H9 (cell line): ENCODE data around the gene CTPS2. TPM values are rescaled to one million over a fixed set of nuclear protein-coding genes. Genes with fewer than 3 reads are reported as not detected.
A peak's percentile ranks its signal among the peaks of the same experiment; 100 is the strongest.

Experiments used
- DNase-seq: peaks from one replicate; pipeline ENCODE4 v3.0.0-alpha.2; 2017
- H2AFZ ChIP-seq: one replicate; pipeline ENCODE4 v1.6.1; 2013; ENCODE audit warnings: mild to moderate bottlenecking, low read length, control low read depth, moderate library complexity
- H2AK5ac ChIP-seq: 2 replicates; pipeline ENCODE4 v1.6.1; 2013; ENCODE audit warnings: low read length, control low read depth, mixed read lengths; ENCODE audit not compliant: insufficient read length
- H2BK120ac ChIP-seq: one replicate; pipeline ENCODE4 v1.6.1; 2013; ENCODE audit warnings: low read depth, mild to moderate bottlenecking, low read length, control low read depth, inconsistent platforms; ENCODE audit not compliant: poor library complexity, severe bottlenecking
- H2BK12ac ChIP-seq: 2 replicates; pipeline ENCODE4 v1.6.1; 2013; ENCODE audit warnings: low read length, control low read depth, mixed read lengths, low read depth; ENCODE audit not compliant: insufficient read length
- H2BK15ac ChIP-seq: 2 replicates; pipeline ENCODE4 v1.6.1; 2013; ENCODE audit warnings: low read depth, low read length, control low read depth
- H2BK20ac ChIP-seq: one replicate; pipeline ENCODE4 v1.6.1; 2013; ENCODE audit warnings: low read depth, mild to moderate bottlenecking, low read length, control low read depth, inconsistent platforms; ENCODE audit not compliant: poor library complexity, severe bottlenecking
- H2BK5ac ChIP-seq: 2 replicates; pipeline ENCODE4 v1.6.1; 2013; ENCODE audit warnings: low read length, control low read depth, mixed read lengths; ENCODE audit not compliant: insufficient read length
- H3K14ac ChIP-seq: 2 replicates; pipeline ENCODE4 v1.6.1; 2013; ENCODE audit warnings: low read length, control low read depth; ENCODE audit not compliant: insufficient read depth
- H3K18ac ChIP-seq: 2 replicates; pipeline ENCODE4 v1.6.1; 2013; ENCODE audit warnings: low read depth, mild to moderate bottlenecking, mixed read lengths, low read length, control low read depth; ENCODE audit not compliant: insufficient read length
- H3K23ac ChIP-seq: 2 replicates; pipeline ENCODE4 v1.6.1; 2013; ENCODE audit warnings: low read length, control low read depth, mixed read lengths, low read depth; ENCODE audit not compliant: insufficient read length
- H3K23me2 ChIP-seq: 2 replicates; pipeline ENCODE4 v1.6.1; 2013; ENCODE audit warnings: low read depth, mild to moderate bottlenecking, mixed read lengths, low read length, control low read depth; ENCODE audit not compliant: insufficient read length, poor library complexity, severe bottlenecking
- H3K27ac ChIP-seq: 2 replicates; pipeline ENCODE4 v1.5.1; 2013; ENCODE audit warnings: low read length, control low read depth, mixed read lengths, low read depth; ENCODE audit not compliant: insufficient read length
- H3K27me3 ChIP-seq: 2 replicates; pipeline ENCODE4 v1.6.1; 2013; ENCODE audit warnings: low read length, control low read depth, inconsistent platforms; ENCODE audit not compliant: insufficient read depth
- H3K4ac ChIP-seq: 2 replicates; pipeline ENCODE4 v1.6.1; 2013; ENCODE audit warnings: low read depth, mild to moderate bottlenecking, control low read depth, inconsistent platforms, low read length, moderate library complexity
- H3K4me1 ChIP-seq: 2 replicates; pipeline ENCODE4 v1.6.1; 2013; ENCODE audit warnings: low read length, control low read depth, inconsistent platforms; ENCODE audit not compliant: insufficient read depth
- H3K4me2 ChIP-seq: 2 replicates; pipeline ENCODE4 v1.6.1; 2013; ENCODE audit warnings: low read length, control low read depth, mixed read lengths; ENCODE audit not compliant: insufficient read length, insufficient read depth
- H3K56ac ChIP-seq: 2 replicates; pipeline ENCODE4 v1.6.1; 2013; ENCODE audit warnings: low read depth, mild to moderate bottlenecking, mixed read lengths, low read length, control low read depth; ENCODE audit not compliant: insufficient read length
- H3K79me1 ChIP-seq: 2 replicates; pipeline ENCODE4 v1.6.1; 2013; ENCODE audit warnings: low read depth, mild to moderate bottlenecking, moderate library complexity, low read length, control low read depth, inconsistent platforms; ENCODE audit not compliant: insufficient read depth, poor library complexity, severe bottlenecking
- H3K79me2 ChIP-seq: 2 replicates; pipeline ENCODE4 v1.6.1; 2013; ENCODE audit warnings: low read length, control low read depth, inconsistent platforms; ENCODE audit not compliant: insufficient read depth
- H3K9ac ChIP-seq: 2 replicates; pipeline ENCODE4 v1.6.1; 2013; ENCODE audit warnings: low read length, control low read depth, mixed read lengths; ENCODE audit not compliant: insufficient read length; ENCODE audit errors: extremely low read depth
- H3K9me3 ChIP-seq: one replicate; pipeline ENCODE4 v1.6.1; 2013; ENCODE audit warnings: low read depth, low read length, inconsistent platforms; ENCODE audit not compliant: control insufficient read depth
- H3T11ph ChIP-seq: one replicate; pipeline ENCODE4 v1.6.1; 2013; ENCODE audit warnings: mild to moderate bottlenecking, low read length, control low read depth, inconsistent platforms
- H4K20me1 ChIP-seq: one replicate; pipeline ENCODE4 v1.6.1; 2013; ENCODE audit not compliant: control insufficient read depth, insufficient read length, insufficient read depth
- H4K5ac ChIP-seq: 2 replicates; pipeline ENCODE4 v1.6.1; 2013; ENCODE audit warnings: low read depth, mild to moderate bottlenecking, mixed read lengths, low read length, control low read depth; ENCODE audit not compliant: insufficient read length
- H4K8ac ChIP-seq: replicated peaks from 2 replicates; pipeline ENCODE4 v1.6.1; 2013; ENCODE audit warnings: low read length, control low read depth, mixed read lengths, low read depth; ENCODE audit not compliant: insufficient read length
- H4K91ac ChIP-seq: 2 replicates; pipeline ENCODE4 v1.6.1; 2013; ENCODE audit warnings: low read depth, mild to moderate bottlenecking, moderate library complexity, mixed read lengths, low read length, control low read depth; ENCODE audit not compliant: insufficient read length
- H3K27ac Mint-ChIP-seq, 3 experiments: 2 replicates in 2 of 3; 3 replicates in 1 of 3; pipeline ENCODE4 v1.8.0; 2020 to 2021; ENCODE audit warnings: mixed read lengths in 3 of 3, mild to moderate bottlenecking in 1 of 3, moderate library complexity in 1 of 3
- H3K27me3 Mint-ChIP-seq: 2 replicates; pipeline ENCODE4 v1.8.0; 2021; ENCODE audit warnings: low read depth, mild to moderate bottlenecking, moderate library complexity, mixed read lengths
- H3K36me3 Mint-ChIP-seq, 3 experiments: 2 replicates in 2 of 3; 3 replicates in 1 of 3; pipeline ENCODE4 v1.8.0; 2020 to 2021; ENCODE audit warnings: low read depth in 3 of 3, mixed read lengths in 3 of 3; ENCODE audit not compliant: insufficient read depth in 1 of 3
- H3K4me1 Mint-ChIP-seq, 2 experiments: 2 replicates each; pipeline ENCODE4 v1.8.0; 2020; ENCODE audit warnings: mixed read lengths in 2 of 2
- H3K4me3 Mint-ChIP-seq, 2 experiments: 2 replicates in 1 of 2; 3 replicates in 1 of 2; pipeline ENCODE4 v1.8.0; 2020 to 2021; ENCODE audit warnings: mild to moderate bottlenecking in 2 of 2, mixed read lengths in 2 of 2, moderate library complexity in 1 of 2
- H3K9me3 Mint-ChIP-seq, 2 experiments: 2 replicates in 1 of 2; 3 replicates in 1 of 2; pipeline ENCODE4 v1.8.0; 2020; ENCODE audit warnings: mild to moderate bottlenecking in 2 of 2, mixed read lengths in 2 of 2, moderate library complexity in 1 of 2
- CTCF ChIP-seq: fragments of 200-600 bp; sonication (generic); conservative IDR thresholded peaks from 3 replicates; pipeline ENCODE4 v1.8.0; 2021; ENCODE audit warnings: antibody characterized with exemption, mild to moderate bottlenecking
- WGBS: extraction: QIAGEN DNeasy Blood & Tissue Kit; methylation state at CpG from one replicate; pipeline ENCODE4 v1.1.7; 2013; ENCODE audit warnings: missing lambda C conversion rate, low lambda C conversion rate, mixed read lengths; ENCODE audit not compliant: insufficient read length; ENCODE audit errors: extremely low coverage; 5-methylcytosine and 5-hydroxymethylcytosine counted together
- total RNA-seq: library from RNA; stranded (reverse); gene quantifications from 2 replicates; pipeline ENCODE4 v1.2.1, GENCODE V29; 2021

The CTPS2 gene
- total RNA-seq, 1 experiment from 2014 or later, result 69.7 TPM

- H3K14ac ChIP-seq, result no peak overlapping the region
- no peak overlapping the region for H4K8ac ChIP-seq
- no peak overlapping the region for H3K18ac ChIP-seq
- no peak overlapping the region for H2AFZ ChIP-seq
- TF ChIP-seq CTCF, result no peak
- H3K27ac ChIP-seq, result no peak overlapping the region
- no peak for DNase-seq
- H3K36me3 Mint-ChIP-seq, result peaks cover 14 to 24% (median 17%) of the 10 kb centered on the region in 3 experiments
- H3K4me1 Mint-ChIP-seq, result peaks cover 13 to 28% of the 10 kb centered on the region in 2 experiments
- 0 out of 2 replicates have a peak, but pooled peaks cover 4% of the 10 kb centered on the region for H3K4me1 ChIP-seq
- H4K5ac ChIP-seq, result no peak overlapping the region
- no peak overlapping the region for H3K56ac ChIP-seq
- no peak overlapping the region for H4K91ac ChIP-seq
- H3K4me3 Mint-ChIP-seq, result no peak overlapping the region
- no peaks in the 10 kb centered on the region for H3K23me2 ChIP-seq
- peaks cover 4% of the 10 kb centered on the region in 2 experiments; a peak in 2 of 5 replicates for H3K9me3 Mint-ChIP-seq
- H3K27ac Mint-ChIP-seq, result peak overlapping the region in 1 of 3 experiments; percentile 25; a peak in 1 of 7 replicates
- no peak overlapping the region for H3K9ac ChIP-seq
- no peak overlapping the region for H2AK5ac ChIP-seq
- no peak overlapping the region for H3K4me2 ChIP-seq
- H3K27me3 Mint-ChIP-seq, result no peaks in the 10 kb centered on the region
- H2BK120ac ChIP-seq, result no peak overlapping the region
- no peak overlapping the region for H2BK12ac ChIP-seq
- H2BK15ac ChIP-seq, result no peak overlapping the region
- no peaks in the 10 kb centered on the region for H4K20me1 ChIP-seq
- H3K9me3 ChIP-seq, result no peaks in the 10 kb centered on the region
- H3K4ac ChIP-seq, result no peak overlapping the region
- no CpG with 5 or more reads among the region's 4 CpGs for WGBS
- H3K79me1 ChIP-seq, result no peaks in the 10 kb centered on the region
- no peak overlapping the region for H2BK20ac ChIP-seq
- H3K23ac ChIP-seq, result no peak overlapping the region
- no peak overlapping the region for H3T11ph ChIP-seq
- H3K79me2 ChIP-seq, result no peaks in the 10 kb centered on the region
- H2BK5ac ChIP-seq, result no peak overlapping the region
- H3K27me3 ChIP-seq, result no peaks in the 10 kb centered on the region
Measured at GRCh38 chrX:16567681-16568080, 144.8 kb downstream of the CTPS2 start.
